ENCODE results near the gene ST8SIA2.

The ST8SIA2 gene, protein sequence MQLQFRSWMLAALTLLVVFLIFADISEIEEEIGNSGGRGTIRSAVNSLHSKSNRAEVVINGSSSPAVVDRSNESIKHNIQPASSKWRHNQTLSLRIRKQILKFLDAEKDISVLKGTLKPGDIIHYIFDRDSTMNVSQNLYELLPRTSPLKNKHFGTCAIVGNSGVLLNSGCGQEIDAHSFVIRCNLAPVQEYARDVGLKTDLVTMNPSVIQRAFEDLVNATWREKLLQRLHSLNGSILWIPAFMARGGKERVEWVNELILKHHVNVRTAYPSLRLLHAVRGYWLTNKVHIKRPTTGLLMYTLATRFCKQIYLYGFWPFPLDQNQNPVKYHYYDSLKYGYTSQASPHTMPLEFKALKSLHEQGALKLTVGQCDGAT

DNA sequence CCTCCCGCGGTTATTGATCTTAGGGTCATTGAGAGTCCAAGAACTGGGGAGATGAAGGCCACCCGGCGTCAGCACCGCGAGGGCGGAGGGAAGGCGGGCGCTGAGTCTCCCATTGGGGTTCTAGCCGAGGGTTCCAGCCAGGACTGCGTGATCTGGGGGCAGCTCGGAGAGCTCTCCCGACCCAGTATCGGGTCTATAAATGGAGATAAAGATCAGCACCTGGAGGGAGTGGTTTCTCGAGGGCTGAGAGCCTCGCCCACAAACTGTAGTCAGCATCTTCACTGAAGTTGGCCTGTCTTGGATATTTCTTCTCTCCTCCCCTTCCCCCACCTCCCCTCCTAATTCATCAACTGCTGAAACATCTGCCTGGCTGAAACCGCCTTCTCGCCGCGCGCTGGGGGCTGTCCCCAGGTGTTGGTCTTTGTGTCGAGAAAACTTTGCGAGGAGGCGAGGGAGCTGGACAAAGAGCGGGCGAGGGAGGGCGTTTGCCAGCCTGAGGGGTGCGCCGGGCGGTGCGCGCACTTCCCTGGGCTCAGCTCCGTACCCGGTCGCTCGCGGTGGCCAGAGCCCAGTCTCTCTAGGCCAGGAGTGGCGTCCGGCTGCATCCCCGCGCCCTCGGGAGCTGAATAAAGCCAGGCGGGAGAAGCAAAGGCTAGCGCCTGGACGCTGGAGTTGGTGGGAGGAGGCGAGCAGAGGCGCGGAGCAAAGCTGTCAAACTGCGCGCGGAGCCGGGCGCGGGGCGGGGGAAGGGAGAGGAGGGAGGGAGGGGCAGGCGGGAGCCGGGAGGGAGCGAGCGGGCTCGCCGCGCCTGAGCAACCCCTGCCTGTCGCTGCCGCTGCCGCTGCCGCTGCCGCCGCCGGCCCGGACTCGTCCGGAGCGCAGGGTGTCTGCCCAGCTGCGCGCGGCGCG, at the start of gene ST8SIA2:
Gene ST8SIA2 (plus strand): TSS at position 811 of the 909 bp plus-strand sequence. CDS start 184 bp downstream, outside the sequence.
- peak; percentile 68 for DNase-seq

DNA sequence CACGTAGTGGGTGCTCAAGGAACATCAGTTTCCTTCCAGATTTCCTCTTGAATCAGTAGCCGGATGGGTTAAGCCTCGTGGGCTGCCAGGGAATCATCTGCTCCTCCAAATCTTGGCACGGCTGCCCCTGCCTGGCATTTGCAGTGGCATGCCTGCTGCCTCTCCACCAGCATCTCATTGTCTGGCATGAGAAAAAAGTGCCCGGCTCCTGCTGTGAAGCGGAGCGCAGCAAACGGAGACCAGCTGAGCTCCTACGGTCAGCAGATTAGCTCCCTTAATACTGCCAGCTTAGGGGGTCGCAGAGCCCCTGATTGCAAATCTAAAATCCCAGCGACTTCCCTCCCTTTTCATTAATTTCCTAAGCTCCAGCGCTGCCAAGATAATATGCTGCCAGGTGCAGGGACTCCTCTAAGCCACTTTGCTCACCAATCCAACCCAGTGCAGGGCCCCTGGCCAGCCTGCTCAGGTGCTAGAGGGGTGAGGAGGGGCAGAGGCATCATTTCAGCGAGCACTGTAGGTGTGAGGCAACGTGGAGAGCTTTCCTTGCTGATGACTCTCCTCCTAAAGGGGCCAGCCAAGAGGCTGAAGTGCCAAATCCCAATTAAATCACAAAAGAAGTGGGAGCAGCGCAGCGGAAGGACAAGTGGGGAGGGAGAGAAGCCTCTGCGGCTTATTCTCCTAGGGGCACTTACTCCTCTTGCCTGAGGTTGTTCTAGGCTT, 49.6 kb upstream of the ST8SIA2 start:
- DNase-seq = peak; percentile 24

DNA sequence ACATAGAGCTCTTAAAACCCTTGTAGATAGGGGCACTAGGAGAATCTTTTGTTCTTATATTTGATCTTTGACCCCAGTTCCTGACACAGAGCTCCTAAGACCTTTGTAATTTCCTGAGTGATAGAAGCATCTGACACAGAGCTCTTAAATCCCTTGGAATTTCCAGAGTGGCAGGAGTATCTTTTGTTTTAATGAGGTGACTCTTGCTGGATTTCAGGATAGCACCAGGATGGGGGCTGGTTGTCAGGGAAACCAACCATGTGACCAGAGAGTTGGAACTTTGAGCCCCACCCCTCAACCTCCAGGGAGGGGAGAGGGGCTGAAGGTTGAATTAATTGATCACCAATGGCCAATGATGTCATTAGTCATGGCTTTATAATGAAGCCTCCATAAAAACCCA, 47.6 kb upstream of the ST8SIA2 start:
- no peak for DNase-seq

DNA sequence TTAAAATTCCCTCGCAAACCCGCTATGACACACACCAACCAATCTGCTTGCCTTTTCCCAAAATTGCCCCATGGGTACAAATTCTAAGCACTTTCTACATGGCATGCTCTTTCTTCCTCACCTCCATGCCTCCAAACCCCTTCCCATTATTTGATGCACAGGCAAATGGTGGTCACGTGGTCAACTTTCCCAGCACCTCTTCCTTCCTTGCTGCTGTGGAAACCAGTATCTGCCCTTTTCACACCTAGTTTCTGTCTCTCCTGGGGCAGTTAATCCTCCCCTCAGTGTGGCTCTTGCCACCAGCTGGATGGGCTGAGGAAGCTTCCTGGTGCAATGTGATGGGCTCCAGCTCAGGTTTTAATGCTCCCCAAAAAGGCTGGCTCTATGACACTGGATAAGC, 38.4 kb upstream of the ST8SIA2 start:
- DNase-seq = no peak

DNA sequence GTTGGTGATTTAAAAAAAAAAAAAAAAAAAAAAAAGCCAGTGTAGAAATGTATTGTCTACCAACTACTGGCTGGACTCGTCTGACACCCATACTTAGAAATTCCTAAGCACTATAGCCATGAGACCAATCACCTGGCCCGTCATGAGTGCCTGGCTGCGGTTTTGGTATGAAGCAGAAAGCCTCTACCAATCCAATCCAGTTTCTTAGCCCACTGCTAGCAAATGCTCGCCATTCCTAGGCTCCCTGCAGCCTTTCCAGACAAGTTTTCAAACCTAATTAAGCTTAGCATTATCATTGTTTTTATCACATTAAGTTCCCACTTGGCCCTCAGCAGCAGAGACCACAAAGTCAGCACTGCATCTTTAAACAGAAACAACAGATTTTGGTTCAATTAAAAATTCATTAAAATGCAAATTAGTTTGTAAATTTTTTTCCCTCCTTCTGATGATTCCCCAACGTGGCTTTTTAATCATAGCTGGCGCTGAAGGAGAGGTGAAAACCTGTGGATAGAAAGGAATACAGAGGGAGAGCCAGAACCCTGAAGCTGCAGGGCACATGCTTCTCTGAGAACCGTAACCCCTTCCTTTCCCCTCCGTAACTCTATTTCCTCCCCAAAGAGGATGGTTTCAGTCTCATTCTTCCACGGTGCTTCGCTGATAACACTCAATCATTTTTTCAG, 32.2 kb upstream of the ST8SIA2 start:
- no peak for DNase-seq

DNA sequence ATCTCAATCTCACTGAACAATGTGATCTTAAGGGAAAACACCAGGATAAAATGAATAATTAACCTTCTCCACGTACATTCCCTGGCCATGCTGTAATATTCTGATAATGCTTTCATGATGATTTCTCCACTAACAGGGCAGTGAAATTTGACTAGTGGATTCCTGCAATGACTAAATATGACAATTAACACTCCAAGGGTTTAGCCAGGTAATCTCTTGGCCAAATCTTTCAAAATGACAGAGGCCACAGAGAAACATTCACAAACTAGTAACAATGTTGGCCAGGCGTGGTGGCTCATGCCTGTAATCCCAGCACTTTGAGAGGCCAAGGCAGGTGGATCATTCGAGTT, 31.7 kb upstream of the ST8SIA2 start:
- no peak for DNase-seq

DNA sequence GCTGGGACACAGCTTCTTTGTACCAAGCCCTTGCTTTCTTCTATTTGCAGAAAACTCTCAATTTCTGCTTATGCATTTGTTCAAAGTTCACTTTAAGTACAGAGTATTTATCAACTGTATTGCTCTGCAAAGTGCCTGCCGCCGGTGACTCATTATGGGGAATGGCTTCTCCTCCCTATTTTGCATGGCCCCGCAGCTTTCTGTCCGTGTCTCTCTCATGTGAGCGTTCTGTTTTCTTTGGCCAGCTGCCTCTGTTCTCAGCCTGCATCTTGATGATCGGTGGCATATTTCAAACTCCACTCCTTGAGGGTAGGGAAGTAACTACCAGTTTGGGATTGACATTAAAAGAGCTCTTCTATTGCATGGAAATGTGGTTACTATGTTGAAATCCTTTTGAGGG, 28.6 kb upstream of the ST8SIA2 start:
- DNase-seq = no peak

DNA sequence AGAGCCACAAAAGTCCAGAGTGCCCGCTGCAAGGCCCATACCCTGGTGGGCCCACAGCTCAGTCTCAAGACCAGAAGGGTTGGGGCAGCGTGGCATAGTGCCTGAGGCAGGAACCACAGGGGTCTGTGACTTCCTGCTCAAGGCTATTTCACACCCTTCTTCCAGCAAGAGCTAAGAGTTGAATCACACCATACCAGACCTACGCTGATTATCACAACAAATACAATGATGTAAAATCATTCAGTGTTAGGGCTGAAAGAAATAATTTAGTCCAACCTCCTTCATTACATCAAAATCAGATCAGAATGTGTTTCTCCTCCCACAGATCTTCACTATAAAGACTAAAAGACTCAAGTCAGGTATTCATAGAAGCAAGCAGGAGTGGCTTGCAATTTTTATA, 27.8 kb upstream of the ST8SIA2 start:
- no peak for DNase-seq

DNA sequence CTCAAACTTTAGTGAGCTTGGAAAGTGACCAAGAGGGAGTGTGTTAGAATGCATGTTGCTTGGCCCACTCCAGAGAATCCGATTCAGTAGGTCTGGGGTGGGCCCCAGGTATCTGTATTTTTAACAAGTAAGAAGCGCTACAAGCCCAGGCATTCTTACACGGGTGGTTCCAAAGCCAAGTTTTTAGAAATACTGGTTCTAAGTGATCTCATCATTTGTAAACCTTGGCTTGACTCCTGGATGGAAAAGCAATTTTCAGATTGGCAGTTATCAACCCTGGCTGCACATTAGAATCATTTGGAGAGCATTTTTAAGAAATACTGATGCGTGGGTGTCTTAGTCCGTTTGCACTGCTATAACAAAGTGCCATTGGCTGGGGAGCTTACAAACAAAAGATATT, 27.3 kb upstream of the ST8SIA2 start:
- no peak for DNase-seq

DNA sequence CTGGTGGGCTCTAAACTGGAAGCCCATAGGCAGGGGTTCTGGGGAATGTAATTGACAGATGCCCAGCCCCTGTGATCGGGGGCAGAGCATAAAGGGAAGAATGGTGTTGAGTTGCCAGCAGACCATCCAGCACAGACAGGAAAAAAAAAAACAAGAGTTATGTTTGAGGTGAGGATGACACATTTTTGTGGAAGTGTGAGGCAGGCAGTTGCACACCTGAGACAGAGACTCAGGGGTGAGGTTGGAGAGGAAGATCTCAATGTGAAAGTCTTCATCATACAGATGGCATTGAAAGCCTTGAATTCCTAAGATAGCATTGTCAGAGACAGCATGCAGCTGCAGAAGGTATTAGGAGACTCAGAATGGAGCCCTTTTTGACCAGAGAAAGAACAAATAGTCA, 18.6 kb upstream of the ST8SIA2 start:
- no peak for DNase-seq

DNA sequence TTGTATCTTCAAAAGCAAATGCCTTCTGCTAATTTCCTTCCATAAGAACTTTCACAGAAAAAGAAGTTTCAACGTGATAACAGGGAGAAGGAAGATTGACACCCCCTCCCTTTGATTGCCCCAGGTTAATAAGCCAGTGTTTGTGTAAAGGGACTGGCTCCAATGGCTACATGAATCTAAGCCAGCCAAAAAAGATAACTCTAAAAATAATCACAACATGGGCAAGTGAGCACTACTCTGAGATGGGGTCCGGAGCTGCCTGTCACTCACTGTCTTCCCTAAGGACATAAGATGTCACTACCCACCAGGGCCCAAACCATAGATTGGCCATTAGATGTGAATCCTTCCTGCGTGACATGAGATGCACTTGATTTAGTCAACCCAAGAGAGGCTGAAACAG, 17.6 kb upstream of the ST8SIA2 start:
- DNase-seq = no peak

DNA sequence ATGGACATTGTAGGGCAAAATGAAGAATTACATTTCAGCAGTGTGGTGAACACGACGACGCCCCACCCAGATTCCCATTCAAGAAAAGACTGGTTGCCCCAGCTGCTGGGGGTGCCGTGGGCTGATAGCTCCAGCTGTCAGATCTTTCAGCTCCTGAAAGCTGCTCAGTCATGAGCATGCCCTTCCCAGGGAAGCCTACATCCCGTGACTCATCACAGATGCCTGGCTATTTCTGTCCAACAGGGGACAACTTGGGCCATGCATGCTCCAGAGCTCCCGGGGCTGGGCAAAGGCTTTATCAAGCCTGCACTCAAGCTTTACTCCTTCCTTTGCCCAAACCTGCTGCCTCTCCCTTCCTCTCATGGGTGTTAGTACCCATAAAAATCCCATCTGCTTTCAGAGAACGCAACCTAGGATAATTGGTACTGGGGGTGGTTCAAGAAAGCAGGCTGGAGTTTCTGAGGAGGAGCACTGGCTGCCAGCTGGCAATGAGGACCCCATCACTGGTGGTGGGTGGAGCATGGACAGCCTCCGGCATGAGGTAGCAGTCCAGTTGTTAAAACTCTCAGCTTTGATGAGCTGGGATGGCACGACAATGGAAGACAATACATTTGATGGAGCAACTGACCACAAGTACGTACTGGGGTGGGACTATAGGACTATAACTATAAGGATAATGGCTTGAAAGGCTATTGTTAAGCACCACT, 16.4 kb upstream of the ST8SIA2 start:
- no peak for DNase-seq

DNA sequence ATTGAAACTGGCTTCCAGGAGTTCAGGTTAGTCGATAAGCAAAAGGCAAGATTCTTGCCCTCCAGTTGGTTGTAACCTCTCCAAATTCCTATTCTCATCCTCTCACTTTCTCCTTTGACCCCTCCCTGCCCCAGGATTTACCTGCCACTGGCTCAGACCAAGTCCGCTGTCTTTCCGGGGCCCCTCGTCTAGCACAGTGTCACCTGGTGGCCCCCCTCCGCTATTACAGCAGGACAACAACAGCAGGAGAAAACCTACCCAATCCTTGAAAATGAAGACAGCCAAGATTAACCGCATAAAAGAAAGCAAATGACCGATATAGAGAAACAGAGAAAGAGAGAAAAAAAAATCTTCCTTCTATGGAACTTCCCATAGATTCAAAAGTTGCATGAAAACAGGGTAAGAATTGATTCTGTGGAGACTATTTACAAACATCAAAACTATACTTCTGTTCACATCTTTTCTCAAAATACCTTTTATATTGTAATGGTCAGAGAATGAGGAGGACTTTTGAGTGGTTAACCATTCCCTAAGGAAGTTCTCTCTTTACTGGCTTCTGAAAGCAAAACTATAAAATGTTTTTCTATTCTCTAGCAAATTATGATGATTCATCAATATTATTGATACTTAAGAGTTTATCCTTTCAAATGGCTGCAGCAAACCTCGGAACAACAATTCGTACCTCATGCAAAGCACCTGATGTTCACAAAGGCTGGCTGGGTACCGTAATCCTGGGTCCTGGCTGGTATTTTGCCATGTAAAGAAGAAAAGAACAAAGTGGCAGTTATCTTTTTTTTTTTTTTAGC, 10.0 kb upstream of the ST8SIA2 start:
- no peak for DNase-seq

DNA sequence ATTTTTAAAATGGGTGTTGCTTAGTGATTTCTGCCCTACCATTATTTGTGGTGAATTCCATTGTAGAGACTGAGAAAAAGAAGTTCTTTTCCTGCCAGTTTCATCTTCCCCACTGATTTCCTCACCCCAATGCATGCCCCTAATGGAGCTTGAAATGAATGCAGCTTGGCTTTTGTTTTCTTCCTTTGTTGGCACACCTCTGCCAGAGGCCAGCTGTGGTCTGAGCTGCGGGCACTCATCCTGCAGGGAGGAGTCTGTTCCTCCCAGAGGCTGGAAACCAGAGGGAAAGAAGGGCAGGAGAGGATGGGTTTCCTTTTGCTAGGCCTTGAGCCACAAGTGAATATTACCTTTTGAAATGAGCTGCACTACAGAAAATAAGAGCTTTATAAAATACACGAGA, 9.3 kb upstream of the ST8SIA2 start:
- peak; percentile 10 for DNase-seq

DNA sequence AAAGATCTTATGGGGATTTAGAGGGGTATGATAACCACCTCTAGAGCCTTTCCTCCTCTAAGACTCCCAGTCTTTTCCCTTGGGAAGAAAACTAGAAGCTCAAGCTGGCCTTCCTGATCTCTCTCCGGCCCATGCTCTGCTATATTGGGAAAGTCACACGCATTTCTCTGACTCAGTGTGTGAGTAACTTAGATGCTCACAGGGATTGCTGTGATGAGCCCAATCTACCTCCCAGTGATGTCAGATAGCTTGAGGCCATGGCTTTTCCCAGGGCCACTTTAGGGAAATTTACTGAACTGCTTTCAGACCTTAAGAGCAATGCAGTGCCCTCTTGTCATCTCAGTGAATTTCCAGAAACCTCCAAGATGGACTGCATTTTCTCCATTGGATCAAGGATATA, 8.6 kb upstream of the ST8SIA2 start:
- DNase-seq = no peak

DNA sequence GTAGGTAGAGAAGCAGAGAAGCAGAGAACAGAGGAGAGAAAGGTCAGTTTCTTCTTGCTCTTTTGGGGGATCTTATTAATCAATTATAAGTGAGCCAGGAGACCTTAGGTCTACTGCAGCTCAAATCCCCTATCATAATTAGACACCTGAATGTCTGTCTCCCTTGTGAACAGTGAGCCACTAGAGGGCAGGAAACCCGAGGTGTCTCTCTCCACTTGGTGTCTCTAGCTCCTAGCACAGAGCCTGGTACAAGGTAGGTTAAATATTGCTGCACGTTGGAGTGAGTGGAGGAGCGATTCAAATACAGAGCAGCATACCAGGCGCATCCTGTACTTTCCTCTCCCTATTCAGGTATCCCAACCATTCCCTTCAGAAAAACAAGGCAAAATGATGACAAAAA, 2.0 kb upstream of the ST8SIA2 start:
- peak; percentile 19 for DNase-seq

DNA sequence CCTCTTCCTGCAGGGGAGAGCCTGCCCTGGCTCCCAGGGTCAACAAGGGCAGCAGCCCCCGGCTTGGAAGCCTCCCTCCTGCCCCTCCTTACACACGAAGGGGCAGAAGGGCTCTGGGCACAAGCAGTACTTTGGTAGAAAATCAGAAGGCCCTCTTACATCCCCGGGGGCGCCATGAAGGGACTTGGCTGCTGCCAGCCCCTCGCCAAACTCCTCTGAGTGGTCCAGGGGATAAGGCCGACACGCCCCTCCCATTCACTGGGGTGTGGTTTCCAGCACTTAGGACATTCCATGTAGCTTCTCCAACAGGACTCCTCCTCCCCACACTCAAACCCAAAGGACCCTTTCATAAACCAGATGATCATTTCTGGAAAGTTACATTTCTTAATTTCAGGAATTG, 1.2 kb upstream of the ST8SIA2 start:
- no peak for DNase-seq

DNA sequence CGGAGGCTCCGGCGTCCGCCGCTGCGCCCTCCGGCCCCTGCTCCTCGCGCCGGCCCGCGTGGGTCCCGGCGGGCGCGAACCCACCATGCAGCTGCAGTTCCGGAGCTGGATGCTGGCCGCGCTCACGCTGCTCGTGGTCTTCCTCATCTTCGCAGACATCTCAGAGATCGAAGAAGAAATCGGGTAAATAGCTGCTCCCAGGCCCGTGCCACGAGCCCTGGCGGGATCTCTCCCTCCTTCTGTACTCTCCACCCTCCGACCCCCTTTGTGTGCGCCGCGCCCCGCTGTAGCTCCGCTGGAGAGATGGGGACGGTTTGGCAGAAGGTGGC, 263 bp downstream of the ST8SIA2 start:
- DNase-seq = no peak

DNA sequence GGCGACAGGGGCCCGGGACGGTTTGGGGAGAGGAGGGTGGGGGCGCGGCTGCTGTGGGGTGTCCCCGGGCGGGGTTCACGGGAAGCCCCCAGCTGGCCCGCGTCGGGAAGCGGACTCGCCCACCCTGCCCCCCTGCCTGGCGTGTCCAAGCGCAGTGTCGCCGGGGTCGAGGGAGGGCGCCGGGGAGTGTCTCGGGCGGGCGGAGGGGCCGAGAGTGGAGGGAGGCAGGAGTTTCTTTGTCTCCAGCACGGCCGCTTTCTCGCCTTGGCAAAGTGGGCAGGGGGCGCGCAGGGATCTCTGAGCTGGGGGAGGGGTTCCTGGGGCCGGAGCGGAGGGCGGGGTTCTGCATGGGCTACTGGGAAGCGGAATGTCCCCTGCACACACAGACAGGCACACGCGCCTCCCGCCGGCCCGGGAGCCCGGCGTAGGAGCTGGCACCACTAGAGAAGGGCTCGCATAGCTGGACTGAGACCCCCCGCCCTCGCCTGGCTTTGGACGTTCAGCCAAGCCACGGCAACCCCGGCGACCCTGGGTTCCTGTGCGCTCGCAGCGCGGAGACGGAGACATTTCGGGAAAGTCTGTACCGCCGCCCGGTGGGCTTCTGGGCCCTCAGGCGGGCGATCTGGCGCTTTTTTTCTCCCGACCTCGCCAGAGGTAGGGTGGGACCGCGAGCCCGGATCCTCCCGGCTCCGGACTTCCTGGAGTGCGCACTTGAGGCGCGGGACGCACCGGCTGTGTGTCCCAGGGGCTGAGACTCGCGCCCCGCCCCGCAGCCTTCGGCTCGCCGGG, 822 bp downstream of the ST8SIA2 start:
- peak; percentile 13 for DNase-seq

DNA sequence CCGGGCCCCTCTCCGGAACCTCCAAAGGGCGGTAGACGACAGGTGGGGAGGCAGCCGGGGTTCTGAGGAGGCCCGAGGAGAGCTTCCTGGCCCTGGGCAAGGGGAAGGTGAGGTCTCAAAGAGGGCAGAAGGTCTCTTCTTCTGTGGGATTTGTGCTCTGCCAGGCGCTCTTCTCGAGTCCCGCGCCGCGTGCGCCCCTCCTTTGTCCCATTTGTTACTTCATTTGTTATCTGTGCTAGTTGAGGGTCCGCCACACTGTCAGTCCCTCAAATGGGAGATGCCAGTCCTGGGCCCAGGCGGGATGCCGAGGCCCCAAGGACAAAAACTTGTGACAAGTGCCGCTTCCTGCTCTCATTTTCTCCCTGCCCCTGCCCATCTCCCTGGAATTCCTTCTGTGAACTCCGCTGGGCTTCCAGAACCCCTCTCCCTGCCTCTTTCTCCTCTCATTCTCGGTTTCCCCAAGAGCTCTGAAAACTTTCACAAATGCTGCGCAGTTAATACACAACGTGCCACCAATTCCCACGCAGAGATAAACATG, 1.5 kb downstream of the ST8SIA2 start:
- no peak for DNase-seq
